ENCODE results near the gene DENND6A.
A peak's percentile ranks its signal among the peaks of the same experiment; 100 is the strongest.

The DENND6A gene

DNA sequence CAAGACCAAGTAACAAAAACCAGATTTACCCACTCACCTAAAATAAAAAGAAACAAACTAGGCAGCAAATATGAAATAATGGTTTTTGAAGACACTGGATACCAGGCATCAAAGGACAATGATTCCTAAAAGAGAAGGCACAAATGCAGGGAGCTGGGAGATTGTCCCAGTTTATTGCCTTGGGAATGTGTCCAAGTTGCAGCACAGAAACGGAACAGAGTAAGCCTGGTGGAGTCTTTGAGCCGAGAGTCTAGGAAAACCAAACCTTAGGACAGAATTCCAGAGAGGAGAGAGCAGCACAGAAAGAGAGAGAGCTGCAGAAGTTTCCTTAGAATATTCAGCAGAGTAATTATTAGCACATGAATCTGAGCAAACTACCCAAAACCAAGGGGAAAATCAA lies 87.9 kb downstream of the DENND6A start:
- no peak for DNase-seq
- Histone ChIP-seq H3K27me3 (replicated peaks) (no peaks in the 10 kb centered on the region), H3K4me3 (ENCODE audit: low read depth, low read length) (no peak overlapping the region), H3K36me3 (replicated peaks) (no peaks in the 10 kb centered on the region), H3K27ac (no peak overlapping the region)
- in situ Hi-C loops (cut with HindIII; ENCODE audit: low pct_ligation_motif_present, low sequenced_read_pairs) = no loop called here
- TF ChIP-seq, protein P1, sequence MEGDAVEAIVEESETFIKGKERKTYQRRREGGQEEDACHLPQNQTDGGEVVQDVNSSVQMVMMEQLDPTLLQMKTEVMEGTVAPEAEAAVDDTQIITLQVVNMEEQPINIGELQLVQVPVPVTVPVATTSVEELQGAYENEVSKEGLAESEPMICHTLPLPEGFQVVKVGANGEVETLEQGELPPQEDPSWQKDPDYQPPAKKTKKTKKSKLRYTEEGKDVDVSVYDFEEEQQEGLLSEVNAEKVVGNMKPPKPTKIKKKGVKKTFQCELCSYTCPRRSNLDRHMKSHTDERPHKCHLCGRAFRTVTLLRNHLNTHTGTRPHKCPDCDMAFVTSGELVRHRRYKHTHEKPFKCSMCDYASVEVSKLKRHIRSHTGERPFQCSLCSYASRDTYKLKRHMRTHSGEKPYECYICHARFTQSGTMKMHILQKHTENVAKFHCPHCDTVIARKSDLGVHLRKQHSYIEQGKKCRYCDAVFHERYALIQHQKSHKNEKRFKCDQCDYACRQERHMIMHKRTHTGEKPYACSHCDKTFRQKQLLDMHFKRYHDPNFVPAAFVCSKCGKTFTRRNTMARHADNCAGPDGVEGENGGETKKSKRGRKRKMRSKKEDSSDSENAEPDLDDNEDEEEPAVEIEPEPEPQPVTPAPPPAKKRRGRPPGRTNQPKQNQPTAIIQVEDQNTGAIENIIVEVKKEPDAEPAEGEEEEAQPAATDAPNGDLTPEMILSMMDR (IDR thresholded peaks at IDR 0.05; ENCODE audit: low read depth, low read length, missing control alignments) = no peak

DNA sequence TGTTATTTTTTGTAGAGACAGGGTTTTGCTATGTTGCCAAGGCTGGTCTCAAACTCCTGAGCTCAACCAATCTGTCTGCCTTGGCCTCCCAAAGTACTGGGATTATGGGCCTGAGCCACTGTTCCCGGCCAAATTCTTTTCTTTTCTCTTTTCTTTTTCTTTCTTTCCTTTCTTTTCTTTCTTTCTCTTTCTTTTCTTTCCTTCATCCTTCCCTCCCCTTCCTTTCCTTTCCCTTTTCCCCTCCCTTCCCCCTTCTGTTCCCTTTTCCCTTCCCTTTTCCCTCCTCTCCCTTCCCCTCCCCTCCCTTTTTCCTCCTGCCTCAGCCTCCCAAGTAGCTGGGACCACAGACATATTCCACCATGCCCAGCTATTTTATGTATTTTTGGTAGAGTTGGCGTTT lies 92.7 kb downstream of the DENND6A start:
- H3K36me3 ChIP-seq (replicated peaks) = peaks cover 8% of the 10 kb centered on the region
- H3K27ac ChIP-seq = no peak overlapping the region
- in situ Hi-C loops (cut with HindIII; ENCODE audit: low pct_ligation_motif_present, low sequenced_read_pairs) = no loop called here
- TF ChIP-seq, protein P1 (IDR thresholded peaks at IDR 0.05; ENCODE audit: low read depth, low read length, missing control alignments) = no peak
- H3K4me3 ChIP-seq (ENCODE audit: low read depth, low read length) = no peak overlapping the region
- H3K27me3 ChIP-seq (replicated peaks) = no peaks in the 10 kb centered on the region
- DNase-seq = no peak

DNA sequence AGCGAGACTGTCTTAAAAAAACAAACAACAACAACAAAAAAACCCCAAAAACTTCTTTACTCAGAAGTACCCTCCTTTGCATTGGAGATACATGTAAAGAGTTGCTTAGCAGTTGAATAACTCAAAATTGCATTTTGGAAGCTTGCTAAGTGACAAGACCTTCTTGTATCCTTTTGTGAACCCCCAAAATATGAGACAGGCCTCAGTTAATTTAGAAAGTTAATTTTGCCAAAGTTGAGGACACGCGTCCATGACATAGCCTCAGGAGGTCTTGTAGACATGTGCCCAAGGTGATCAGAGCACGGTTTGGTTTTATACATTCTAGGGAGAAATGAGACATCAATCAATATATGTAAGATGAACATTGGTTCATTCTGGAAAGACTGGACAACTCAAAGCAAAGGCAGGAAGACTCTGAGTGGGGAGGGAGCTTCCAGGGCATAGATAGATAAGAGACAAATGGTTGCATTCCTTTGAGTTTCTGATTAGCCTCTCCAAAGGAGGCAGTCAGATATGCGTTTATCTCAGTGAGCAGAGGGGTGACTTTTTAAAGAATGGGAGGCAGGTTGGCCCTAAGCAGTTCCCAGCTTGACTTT lies 94.0 kb downstream of the DENND6A start:
- peaks cover 13% of the 10 kb centered on the region for H3K36me3 ChIP-seq (replicated peaks)
- H3K27ac ChIP-seq = peak overlapping the region; percentile 93
- no peak for DNase-seq
- in situ Hi-C loops (cut with HindIII; ENCODE audit: low pct_ligation_motif_present, low sequenced_read_pairs) = no loop called here
- peak overlapping the region; percentile 68 for H3K4me3 ChIP-seq (ENCODE audit: low read depth, low read length)
- H3K27me3 ChIP-seq (replicated peaks) = no peaks in the 10 kb centered on the region
- TF ChIP-seq, protein P1 (IDR thresholded peaks at IDR 0.05; ENCODE audit: low read depth, low read length, missing control alignments) = no peak

DNA sequence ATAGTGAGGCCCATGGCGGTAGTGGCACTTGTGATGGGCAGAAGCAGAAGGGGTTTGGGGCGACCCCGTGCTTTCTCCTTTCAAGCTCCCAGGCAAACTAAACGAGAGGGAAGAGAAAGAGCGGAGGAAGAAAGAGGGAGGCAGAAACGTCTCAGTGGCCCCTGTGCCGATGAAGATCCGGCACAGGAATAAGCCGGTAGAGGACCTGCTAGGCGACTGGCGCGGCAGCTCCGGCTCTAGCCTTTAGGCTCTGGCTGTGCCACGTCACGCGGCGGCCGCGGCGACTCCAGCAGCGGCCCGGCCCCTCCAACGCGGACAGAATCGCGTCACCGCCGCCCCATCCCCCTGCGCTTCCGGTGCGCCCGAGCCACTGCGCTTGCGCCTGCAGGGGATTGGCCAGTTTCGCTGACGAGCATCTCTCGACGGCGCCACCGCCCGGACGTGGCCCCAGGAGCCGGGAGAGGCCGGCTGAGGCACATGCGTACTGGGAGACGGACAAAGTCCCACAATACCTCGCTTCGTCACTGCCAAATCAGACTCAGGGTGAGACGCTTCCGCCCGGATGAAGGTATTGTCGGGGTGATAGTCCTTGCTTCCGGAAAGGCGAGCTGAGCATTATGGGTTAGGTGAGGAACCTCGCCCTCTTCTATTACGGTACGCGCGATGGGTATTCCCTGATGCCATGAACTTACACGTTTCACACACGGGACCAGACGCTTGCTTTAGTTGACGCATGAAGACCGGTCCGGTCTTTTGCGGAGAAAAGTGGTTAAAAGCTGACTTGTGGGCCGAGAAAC lies 95.6 kb downstream of the DENND6A start, which contains the start of gene ARF4:
Gene ARF4, minus strand, starts transcription at position 218 of the 797 bp plus-strand sequence. Its CDS starts 204 bp downstream, at position 14.
- H3K4me3 ChIP-seq (ENCODE audit: low read depth, low read length) = peak within 1 kb of the TSS; percentile 100
- in situ Hi-C loops (cut with HindIII; ENCODE audit: low pct_ligation_motif_present, low sequenced_read_pairs) = no loop called here
- no peaks in the 10 kb centered on the region for H3K27me3 ChIP-seq (replicated peaks)
- peak within 1 kb of the TSS; percentile 98 for H3K27ac ChIP-seq
- H3K36me3 ChIP-seq (replicated peaks) = peaks cover 18% of the 10 kb centered on the region
- peak; percentile 99 for DNase-seq
- TF ChIP-seq, protein P1 (IDR thresholded peaks at IDR 0.05; ENCODE audit: low read depth, low read length, missing control alignments) = peak; percentile 26

DNA sequence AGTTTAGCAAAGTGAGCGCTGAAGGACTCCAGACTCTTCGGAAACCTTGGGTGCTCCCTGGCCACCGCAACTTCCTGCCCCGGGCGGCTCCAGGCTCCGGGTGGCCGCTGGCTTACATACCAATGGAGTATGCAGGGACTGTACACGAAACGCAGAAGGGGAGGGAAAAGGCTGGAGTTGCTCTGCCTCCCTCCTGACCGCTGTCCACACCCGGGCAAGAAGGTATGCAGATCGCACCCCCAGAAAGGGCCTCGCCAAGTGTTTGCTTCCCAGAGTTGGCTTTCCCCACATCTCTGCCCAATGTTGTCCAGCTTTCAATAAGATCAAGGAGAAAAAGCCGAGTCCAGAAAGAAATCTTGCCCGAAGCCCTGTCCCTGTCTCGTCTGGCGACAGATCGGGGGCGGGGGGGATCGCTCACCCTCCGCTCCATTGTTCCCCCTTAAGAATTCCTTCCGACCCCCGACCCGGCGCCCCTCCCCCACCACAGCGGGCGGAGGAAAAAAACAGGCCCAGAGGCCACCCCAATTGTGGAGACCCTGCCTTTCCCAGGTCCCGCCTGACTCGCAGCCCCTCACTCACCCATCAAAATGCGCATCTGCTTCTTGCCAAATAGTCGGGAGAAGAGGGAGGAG lies 96.3 kb downstream of the DENND6A start:
- no peaks in the 10 kb centered on the region for H3K27me3 ChIP-seq (replicated peaks)
- H3K27ac ChIP-seq = peak overlapping the region; percentile 98
- H3K4me3 ChIP-seq (ENCODE audit: low read depth, low read length) = peak overlapping the region; percentile 100
- peak; percentile 93 for DNase-seq
- H3K36me3 ChIP-seq (replicated peaks) = peaks cover 19% of the 10 kb centered on the region
- TF ChIP-seq, protein P1 (IDR thresholded peaks at IDR 0.05; ENCODE audit: low read depth, low read length, missing control alignments) = no peak
- in situ Hi-C loops (cut with HindIII; ENCODE audit: low pct_ligation_motif_present, low sequenced_read_pairs) = no loop called here

All from brain microvascular endothelial cell (primary cell).